Caki2 (cell line): ENCODE data around the gene KCNK6. TPM values are rescaled to one million over a fixed set of nuclear protein-coding genes. Genes with fewer than 3 reads are reported as not detected.
"Not testable (repeated sequence)": the region's sequence is repeated elsewhere in the genome, so short reads cannot be mapped to it uniquely, and the experiment has no call there.

Experiments
- DNase-seq: peaks from one replicate; pipeline ENCODE4 v3.0.0-alpha.2; 2015; ENCODE audit warnings: low read depth
- in situ Hi-C: cut with HindIII; loops from 2 replicates; pipeline ENCODE4 v1.10.0; 2016; ENCODE audit warnings: low sequenced_read_pairs, low pct_unique_long_range_greater_than_20kb, mixed read lengths
- total RNA-seq: library from RNA; depleted of rRNA; stranded (reverse); fragments of >200 nt; shearing (Covaris generic); gene quantifications from 2 replicates; pipeline ENCODE4 v1.2.3, GENCODE V29; 2014; ENCODE audit warnings: low replicate concordance

KCNK6 gene
- total RNA-seq, 1 experiment from 2014 or later = 0.27 TPM

DNA sequence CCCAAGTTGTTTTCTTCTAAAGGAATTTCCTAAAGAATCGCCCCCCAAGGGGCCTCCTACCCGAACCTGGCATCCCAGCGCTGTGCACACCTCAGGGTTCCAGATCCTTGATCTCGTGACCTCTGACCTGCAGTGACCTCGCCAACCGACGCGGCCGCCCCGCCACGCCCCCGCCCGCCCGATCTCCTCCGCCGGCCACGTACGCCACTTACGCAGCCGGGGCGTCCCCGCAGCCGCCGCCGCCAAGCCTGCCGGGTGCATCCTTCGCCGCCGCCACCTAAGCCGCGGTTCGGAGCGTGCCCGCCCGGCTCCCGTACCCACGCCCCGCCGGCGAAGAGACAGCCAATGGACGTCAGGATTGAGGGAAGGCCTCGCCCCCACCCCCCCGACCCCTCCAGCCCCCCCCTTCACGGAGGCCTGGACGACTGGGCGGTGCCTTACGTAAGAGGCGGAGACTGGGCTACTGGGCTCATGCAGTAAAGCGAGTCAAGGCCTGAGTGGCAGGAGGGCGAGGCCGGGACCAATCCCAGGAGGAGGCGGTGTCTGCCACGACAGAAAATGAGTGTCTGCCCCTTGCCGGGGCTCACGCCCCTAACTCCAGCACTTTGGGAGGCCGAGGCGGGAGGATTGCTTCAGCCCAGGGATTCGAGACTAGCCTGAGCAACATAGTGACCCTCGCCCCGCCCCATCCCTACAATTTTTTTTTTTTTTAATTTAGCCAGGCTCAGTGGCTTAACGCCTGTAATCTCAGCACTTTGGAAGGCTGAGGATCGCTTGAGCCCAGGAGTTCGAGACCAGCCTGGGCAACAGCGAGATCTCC, 3.8 kb upstream of the KCNK6 start, which contains the start of gene YIF1B:
TSS of gene YIF1B (minus strand) at position 291 of the 820 bp plus-strand sequence. CDS start at position 261, 30 bp downstream.
- peak; percentile 97 for DNase-seq
- in situ Hi-C loops = loop anchor here (5.0 kb wide), 1 partner anchor 49 kb away; no protein-coding TSS in a partner anchor

DNA sequence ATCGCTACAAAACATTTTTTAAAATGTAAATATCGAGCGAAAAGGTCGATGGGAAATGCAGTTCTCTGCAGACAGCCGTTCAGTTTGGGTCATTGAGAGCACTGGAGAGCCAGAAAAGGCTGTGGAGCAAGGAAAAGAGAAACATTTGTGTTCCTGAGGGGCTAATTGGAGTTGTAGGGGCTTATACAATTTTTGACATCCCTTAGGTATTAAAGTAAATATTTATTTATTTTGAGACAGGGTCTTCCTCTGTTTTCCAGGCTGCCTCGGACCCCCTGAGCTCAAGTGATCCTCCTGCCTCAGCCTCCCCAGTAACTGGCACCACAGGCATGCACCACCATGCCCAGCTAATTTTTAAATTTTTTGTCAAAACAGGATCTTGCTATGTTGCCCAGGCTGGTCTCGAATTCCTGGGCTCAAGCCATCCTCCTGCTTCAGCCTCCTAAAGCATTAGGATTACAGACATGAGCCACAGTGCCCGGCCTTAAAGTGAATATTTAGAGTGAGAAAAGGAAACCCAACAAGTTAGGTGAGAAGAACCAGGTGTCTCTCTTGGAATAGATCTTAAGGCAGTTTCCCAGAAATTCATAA, 3.1 kb upstream of the KCNK6 start:
- in situ Hi-C loops = loop anchor here (5.0 kb wide), 1 partner anchor 49 kb away; no protein-coding TSS in a partner anchor
- no peak for DNase-seq

DNA sequence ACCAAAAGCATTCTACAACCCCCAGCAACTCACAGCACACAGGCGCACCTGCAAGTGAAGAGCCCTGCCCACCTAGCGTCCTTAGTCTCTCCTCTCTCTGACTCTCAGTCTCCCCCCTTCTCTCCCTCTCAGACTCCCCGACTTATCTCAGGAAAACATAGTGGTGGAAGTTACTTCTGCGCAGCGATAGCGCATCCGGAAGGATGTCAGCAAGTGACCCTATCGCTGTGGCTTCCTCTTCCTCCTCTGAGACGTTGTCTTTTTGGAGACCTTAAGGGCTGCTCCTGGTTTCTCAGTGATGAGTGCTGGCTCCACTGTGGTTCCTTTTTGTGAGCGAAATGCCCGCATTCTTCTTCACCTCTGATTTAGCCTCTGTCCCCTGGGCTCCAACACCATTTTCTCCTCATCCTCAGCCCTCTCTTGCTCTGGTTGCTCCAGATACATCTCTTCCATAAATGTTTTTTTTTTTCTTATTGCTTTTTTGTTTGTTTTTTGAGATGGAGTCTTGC, 2.5 kb upstream of the KCNK6 start:
- in situ Hi-C loops = loop anchor here (5.0 kb wide), 1 partner anchor 50 kb away; no protein-coding TSS in a partner anchor
- DNase-seq = no peak

DNA sequence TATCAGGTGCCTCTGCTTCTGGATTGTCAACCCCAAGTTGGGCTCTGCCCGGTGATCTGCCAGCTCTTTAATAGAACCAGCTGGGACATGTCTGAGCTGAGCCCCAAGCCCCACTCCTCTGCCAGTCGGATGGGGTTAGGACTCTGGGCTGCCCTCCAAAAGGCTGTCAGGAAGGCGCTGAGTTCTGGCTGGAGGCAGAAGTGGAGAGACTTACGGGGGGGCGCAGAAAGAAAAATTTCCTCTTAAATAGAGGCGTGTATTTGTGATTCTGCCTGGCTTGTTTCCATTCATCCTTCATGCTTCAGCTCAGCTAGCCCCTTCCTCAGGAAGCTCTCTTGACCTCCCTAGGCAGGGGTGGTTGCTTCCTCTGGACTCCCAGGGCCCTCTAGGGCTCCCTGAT, 985 bp upstream of the KCNK6 start:
- in situ Hi-C loops = loop anchor here (5.0 kb wide), 1 partner anchor 51 kb away; no protein-coding TSS in a partner anchor
- DNase-seq = no peak

DNA sequence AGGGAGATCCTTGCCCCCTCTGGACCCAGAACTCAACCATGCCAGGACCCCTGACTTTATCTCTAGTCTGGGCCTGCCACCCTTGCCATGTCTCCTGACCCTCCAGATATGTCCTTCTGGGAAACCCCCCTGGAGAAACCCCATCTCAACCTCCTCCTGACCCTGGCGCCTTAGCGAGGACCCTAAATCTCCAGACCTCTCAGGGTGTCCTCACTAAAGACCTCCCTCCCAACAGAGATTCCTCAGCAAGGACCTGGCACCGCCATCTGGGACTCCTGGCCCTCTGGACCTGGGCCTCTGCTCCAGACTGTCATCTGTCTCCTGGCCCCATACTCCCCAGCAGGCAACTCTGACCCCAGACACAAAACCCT, 1.3 kb downstream of the KCNK6 start:
- in situ Hi-C loops = no loop called here

DNA sequence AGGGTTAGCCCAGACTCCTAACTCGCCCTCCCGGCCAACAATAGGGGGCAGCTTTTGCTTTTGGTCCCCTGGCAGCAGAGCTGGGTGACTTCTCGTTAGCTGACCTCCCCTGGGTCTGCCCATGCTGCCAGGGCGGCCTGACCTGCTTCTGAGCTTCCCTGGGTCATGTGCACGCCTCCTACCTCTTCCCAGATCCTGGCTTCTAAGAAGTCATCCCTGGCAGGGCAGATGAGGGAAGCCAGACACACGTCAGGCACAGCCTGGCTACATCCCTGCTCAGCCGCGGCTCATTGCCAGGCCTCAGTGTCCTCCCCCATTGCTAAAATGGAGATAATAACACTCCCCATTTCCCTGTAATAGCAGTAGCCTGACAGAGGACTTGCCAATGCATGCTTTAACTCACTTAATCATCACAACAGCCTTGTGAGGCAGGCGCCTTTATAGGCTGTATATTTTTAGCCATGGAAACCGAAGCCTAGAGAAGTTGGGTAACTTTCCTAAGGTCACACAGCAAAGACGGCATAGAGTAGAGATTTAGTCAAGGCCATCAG, 2.1 kb downstream of the KCNK6 start:
- DNase-seq = no peak
- in situ Hi-C loops = no loop called here

More for the DNA sequence above, 1.3 kb downstream of the KCNK6 start:
- no peak for DNase-seq

DNA sequence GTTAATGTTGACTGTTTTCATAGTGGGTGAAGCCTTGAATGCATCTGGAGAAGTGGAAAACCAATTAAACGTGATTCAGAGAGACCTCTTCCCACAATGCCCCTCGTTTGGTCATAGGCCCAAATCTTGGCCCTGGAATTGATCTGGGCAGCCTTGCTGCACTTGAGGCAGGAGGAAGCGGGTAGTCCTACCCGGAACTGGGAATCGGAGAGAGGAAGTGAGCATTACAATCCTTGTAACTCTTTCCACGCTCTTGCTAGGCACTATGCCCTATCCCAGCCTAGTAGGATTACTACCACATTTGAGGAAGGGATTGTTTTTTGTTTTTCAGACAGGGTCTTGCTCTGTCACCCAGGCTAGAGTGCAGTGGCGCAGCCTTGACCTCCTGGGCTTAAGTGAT, 3.6 kb downstream of the KCNK6 start:
- in situ Hi-C loops = no loop called here
- DNase-seq = no peak

DNA sequence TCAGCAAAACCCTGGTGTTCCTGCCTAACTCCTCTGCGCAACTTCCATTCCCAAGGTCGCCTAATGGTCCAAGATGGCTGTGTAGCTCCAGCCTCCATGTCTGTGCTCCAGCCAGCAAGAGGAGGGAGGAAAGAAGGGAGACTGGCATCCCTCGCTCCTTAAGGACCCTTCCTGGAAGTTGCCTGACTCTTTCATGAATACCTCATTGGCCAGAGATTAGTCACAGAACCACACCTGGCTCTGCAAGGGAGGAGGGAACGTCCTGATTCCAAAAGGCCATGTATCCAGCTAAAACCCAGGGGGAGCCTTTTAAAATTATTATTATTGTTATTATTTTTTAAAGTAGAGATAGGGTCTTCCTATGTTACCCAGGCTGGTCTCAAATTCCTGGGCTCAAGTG, 4.8 kb downstream of the KCNK6 start:
- in situ Hi-C loops = no loop called here

DNA sequence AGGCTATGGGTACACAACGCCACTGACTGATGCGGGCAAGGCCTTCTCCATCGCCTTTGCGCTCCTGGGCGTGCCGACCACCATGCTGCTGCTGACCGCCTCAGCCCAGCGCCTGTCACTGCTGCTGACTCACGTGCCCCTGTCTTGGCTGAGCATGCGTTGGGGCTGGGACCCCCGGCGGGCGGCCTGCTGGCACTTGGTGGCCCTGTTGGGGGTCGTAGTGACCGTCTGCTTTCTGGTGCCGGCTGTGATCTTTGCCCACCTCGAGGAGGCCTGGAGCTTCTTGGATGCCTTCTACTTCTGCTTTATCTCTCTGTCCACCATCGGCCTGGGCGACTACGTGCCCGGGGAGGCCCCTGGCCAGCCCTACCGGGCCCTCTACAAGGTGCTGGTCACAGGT, 6.9 kb downstream of the KCNK6 start:
- no peak for DNase-seq
- in situ Hi-C loops = no loop called here

More for the DNA sequence above, 4.8 kb downstream of the KCNK6 start:
- no peak for DNase-seq

DNA sequence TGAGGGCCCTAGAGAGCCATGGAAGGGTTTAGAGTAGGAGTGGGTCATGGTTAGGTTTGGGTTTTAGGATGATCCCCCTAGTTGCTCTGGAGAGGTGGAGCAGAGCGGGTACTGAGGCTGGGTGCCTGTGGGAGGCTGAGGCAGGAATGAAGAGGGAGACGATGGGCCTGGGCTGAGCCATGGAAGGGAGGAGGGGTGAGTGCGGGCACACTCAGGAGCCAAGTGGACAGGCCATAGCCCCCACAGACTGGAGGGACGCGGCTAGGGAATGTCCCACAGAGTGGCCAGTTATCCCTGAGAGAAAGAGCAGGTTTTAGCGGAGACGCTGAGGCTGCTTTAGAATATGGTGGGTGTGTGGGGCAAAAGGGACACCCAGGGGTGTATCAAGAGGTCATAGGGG, 10.0 kb downstream of the KCNK6 start:
- DNase-seq = no peak
- in situ Hi-C loops = no loop called here

DNA sequence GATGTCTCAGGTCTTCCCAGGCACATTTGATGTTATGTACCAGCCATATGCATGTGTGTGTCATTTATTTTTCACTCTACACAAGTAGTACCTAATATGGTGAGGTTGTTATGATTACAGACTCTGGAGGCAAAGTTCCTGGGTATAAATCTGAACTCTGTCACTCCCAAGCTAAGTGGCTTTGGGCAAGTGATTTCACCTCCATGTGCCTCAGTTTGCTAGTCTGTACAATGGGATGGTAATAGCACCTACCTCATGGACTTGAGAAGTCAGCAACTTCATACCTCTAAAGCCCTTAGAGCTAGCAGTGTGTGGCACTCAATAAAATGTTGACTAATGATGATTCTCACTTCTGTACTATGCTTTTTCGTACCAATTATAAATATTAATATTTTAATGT, 12.1 kb downstream of the KCNK6 start:
- in situ Hi-C loops = no loop called here
- no peak for DNase-seq

DNA sequence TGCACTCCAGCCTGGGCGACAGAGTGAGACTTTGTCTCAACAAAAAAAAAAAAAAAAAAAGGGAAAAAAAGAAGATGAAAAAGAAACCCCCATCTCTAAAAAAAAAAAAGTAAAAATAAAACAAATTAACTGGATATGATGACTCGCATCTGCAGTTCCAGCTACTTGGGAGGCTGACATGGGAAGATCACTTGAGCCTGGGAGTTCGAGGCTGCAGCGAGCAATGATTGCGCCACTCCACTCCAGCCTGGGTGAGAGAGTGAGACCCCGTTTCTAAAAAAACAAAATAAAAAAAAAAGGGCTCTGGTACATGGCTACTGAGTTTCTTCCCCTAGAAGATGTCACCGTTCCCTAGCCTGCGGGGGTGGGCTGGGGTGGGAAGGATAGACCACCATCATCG, 13.6 kb downstream of the KCNK6 start:
- in situ Hi-C loops = no loop called here
- no peak for DNase-seq

DNA sequence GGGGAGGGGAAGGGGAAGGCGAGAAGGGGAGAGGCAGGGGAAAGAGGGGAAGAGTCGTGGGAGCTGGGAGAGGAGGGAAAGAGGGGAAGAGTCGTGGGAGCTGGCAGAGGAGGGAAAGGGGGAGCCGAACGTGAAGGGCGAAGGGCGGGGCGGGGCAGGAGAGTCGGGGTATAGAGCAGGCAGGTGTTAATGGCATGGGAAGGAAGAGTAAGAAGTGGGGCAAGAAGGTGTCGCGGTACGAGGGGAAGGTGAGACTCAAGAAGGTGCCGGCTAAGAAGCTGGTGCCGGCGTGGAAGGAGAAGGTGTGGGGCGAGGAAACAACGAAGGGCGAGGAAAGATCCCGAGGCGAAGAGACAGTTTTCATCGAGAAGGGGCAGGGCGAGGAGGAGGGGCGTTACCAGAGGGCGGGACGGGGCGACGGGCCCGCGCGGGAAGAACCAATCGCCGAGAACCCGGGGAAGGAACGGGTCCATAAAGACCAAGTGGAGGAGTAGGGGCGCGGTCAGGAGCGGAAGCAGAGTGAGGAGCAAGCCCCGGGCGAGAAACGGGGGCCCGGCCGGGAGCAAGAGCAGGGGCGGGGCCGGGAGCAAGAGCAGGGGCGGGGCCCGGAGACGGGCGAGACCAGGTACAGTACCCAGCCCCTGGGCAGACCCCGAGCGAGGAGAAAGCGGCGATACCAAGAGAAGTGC, 16.4 kb downstream of the KCNK6 start:
- peak; percentile 99 for DNase-seq
- in situ Hi-C loops = no loop called here

DNA sequence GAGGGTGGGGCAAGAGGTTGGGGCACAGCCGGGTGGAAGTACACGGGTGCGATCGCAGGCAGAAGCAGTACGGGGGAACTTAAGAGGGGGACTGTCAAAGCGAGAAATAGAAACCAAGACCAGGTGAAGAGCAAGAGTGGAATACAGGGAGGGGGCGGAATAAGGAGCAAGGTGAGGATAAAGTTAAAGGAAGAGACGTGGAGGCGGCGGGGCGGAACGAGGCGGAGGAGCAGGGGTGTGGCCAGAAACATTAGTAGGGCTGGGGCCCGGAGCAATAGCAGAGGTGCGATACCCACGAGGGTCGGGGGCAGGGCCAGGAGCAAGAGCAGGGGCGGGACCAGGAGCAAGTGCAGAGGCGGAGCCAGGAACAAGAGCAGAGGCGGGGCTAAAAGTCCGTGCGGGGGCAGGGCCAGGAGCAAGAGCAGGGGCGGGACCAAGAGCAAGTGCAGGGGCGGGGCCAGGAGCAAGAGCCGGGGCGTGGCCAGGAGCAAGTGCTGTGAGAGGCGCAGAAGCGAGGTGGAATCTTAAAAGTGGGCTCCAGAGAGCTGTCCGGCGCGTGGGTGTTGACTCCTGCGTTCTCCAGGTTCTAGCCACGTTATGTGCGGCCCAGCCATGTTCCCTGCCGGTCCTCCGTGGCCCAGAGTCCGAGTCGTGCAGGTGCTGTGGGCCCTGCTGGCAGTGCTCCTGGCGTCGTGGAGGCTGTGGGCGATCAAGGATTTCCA, 17.2 kb downstream of the KCNK6 start:
- in situ Hi-C loops = no loop called here
- DNase-seq = peak; percentile 96

DNA sequence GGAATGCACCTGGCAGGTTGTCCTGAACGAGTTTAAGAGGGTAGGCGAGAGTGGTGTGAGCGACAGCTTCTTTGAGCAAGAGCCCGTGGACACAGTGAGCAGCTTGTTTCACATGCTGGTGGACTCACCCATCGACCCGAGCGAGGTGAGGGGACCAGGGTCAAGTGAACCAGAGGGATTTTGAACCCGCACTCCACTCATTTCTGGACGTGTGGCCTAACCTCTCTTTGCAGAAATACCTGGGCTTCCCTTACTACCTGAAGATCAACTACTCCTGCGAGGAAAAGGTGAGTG, 17.7 kb downstream of the KCNK6 start:
- in situ Hi-C loops = no loop called here
- DNase-seq = no peak

DNA sequence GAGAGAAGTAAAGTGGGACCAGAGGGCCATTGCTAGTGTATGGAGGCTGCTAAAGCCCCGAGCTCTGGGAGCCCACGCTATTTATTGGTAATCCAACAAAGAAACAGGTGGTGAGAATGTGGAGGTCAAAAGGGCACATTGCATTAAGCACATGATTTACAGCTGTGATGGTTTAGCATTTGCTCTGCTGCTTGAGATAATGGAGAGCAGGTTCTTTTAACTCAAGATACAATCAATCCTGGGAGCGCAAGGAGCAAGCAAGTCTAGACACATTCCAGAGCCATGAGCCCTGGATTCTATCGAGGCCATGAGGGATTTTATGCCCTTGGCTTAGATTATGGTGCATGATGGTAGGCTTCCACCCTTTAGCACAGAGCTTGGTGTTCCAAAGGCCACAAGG, 19.4 kb downstream of the KCNK6 start:
- in situ Hi-C loops, DNase-seq: not testable (repeated sequence)

DNA sequence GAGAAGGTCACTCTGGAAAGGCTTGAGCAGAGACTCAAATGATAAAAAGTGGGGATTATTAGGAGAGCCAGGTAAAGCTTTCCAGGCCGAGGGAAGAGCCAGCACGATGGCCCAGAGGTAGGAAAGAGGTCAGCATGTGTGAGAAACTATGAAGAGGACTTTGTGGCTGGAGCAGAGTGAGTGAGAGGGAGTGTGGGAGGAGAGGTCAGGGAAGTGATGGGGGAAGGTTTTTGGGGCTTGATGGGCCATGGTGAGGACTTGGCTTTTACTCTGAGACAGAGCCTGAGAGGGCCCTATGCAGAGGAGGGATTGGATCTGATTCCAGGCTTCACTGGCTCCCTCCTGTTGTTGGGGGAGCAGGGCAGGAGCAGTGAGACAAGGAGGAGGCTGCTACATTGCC, 21.3 kb downstream of the KCNK6 start:
- no peak for DNase-seq
- in situ Hi-C loops = no loop called here

DNA sequence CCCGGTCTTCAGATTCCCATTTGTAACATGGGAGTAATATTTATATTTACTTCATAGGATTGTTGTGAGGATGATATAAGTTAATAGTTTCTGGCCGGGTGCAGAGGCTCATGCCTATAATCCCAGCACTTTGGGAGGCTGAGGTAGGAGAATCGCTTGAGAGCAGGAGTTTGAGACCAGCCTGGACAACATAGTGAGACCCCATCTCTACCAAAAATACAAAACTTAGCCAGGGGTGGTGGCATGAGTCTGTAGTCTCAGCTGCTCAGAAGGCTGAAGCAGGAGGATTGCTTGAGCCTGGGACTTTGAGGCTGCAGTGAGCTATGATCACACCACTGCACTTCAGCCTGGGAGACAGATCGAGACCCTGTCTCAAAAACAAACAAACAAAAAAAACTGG, 27.2 kb downstream of the KCNK6 start:
- in situ Hi-C loops = no loop called here
- no peak for DNase-seq
